WERI-Rb-1 (cell line): ENCODE data around the gene ANKH.
"Not testable (repeated sequence)": the region's sequence is repeated elsewhere in the genome, so short reads cannot be mapped to it uniquely, and the experiment has no call there.

ENCODE experiments used
- DNase-seq: peaks from one replicate; pipeline ENCODE4 v3.0.0-alpha.2; 2020
- H3K27ac ChIP-seq: fragments of 250-450 bp; sonication (Bioruptor Pico); 2 replicates; pipeline ENCODE4 v1.5.1; 2020; ENCODE audit warnings: mild to moderate bottlenecking, moderate library complexity
- H3K27me3 ChIP-seq: fragments of 250-450 bp; sonication (Bioruptor Pico); 2 replicates; pipeline ENCODE4 v1.5.1; 2021; ENCODE audit warnings: mild to moderate bottlenecking, low read depth, moderate library complexity; ENCODE audit not compliant: insufficient read depth, severe bottlenecking
- H3K36me3 ChIP-seq: fragments of 250-450 bp; sonication (Bioruptor Pico); 2 replicates; pipeline ENCODE4 v1.5.1; 2020; ENCODE audit warnings: mild to moderate bottlenecking, moderate library complexity
- H3K4me3 ChIP-seq: 2 replicates; pipeline ENCODE4 v1.5.1; 2011; ENCODE audit warnings: low read depth, mild to moderate bottlenecking, control low read depth, low read length
- H3K9me3 ChIP-seq: fragments of 250-450 bp; sonication (Bioruptor Pico); 2 replicates; pipeline ENCODE4 v1.5.1; 2021; ENCODE audit warnings: mild to moderate bottlenecking, moderate library complexity; ENCODE audit not compliant: severe bottlenecking
- CTCF ChIP-seq: IDR thresholded peaks from 2 replicates; pipeline ENCODE4 v1.5.1; 2011; ENCODE audit warnings: low read depth, mild to moderate bottlenecking, control low read depth, inconsistent platforms, low read length

ANKH gene

GRCh38 chr5:14871214-14872069 is at the start of gene ANKH:
ANKH (minus strand) TSS chr5:14871778; CDS start chr5:14871447, 331 bp downstream.
- Histone ChIP-seq H3K36me3 (no peaks in the 10 kb centered on the region), H3K4me3 (peak within 1 kb of the TSS; percentile 92), H3K27ac (peak within 1 kb of the TSS; percentile 87), H3K9me3 (no peaks in the 10 kb centered on the region), H3K27me3 (no peaks in the 10 kb centered on the region)
- DNase-seq, result peak; percentile 80
- TF ChIP-seq CTCF, result peak; percentile 64

- Histone ChIP-seq H3K27me3 (no peaks in the 10 kb centered on the region), H3K9me3 (no peaks in the 10 kb centered on the region), H3K27ac (no peak overlapping the region), H3K36me3 (no peaks in the 10 kb centered on the region), H3K4me3 (no peak overlapping the region)
- no peak for TF ChIP-seq CTCF
- DNase-seq, result no peak
Measured at GRCh38 chr5:14920121-14920520, 48.5 kb upstream of the ANKH start.

GRCh38 chr5:14919106-14919505 is 47.5 kb upstream of the ANKH start:
- not testable (repeated sequence) for DNase-seq, H3K27ac ChIP-seq, H3K4me3 ChIP-seq, H3K27me3 ChIP-seq, H3K9me3 ChIP-seq, H3K36me3 ChIP-seq

- no peak for DNase-seq
Measured at GRCh38 chr5:14917719-14918118, 46.1 kb upstream of the ANKH start.

GRCh38 chr5:14915291-14915952 is 43.8 kb upstream of the ANKH start:
- Histone ChIP-seq H3K27ac (no peak overlapping the region), H3K27me3 (no peaks in the 10 kb centered on the region), H3K36me3 (no peaks in the 10 kb centered on the region), H3K4me3 (peak overlapping the region; percentile 5), H3K9me3 (no peaks in the 10 kb centered on the region)
- DNase-seq, result peak; percentile 46
- TF ChIP-seq CTCF, result no peak

More at GRCh38 chr5:14917719-14918118, 46.1 kb upstream of the ANKH start:
- no peak for TF ChIP-seq CTCF
- Histone ChIP-seq H3K27ac (no peak overlapping the region), H3K9me3 (no peaks in the 10 kb centered on the region), H3K36me3 (no peaks in the 10 kb centered on the region), H3K27me3 (no peaks in the 10 kb centered on the region), H3K4me3 (no peak overlapping the region)

- H3K9me3 ChIP-seq, result no peaks in the 10 kb centered on the region
- DNase-seq, result no peak
- no peaks in the 10 kb centered on the region for H3K36me3 ChIP-seq
- no peak overlapping the region for H3K27ac ChIP-seq
- H3K27me3 ChIP-seq, result no peaks in the 10 kb centered on the region
- no peak for TF ChIP-seq CTCF
- H3K4me3 ChIP-seq, result no peak overlapping the region
Measured at GRCh38 chr5:14914623-14915260, 43.2 kb upstream of the ANKH start.
